Raji (cell line): ENCODE measurements around the gene MBD3L5.
"Not testable (repeated sequence)": the region's sequence is repeated elsewhere in the genome, so short reads cannot be mapped to it uniquely, and the experiment has no call there.

ENCODE experiments used
- POLR2A ChIP-seq: IDR thresholded peaks from 2 replicates; pipeline ENCODE4 v1.6.1; 2011; ENCODE audit warnings: low read depth, low read length, control low read depth; ENCODE audit not compliant: insufficient read depth

The MBD3L5 gene

DNA sequence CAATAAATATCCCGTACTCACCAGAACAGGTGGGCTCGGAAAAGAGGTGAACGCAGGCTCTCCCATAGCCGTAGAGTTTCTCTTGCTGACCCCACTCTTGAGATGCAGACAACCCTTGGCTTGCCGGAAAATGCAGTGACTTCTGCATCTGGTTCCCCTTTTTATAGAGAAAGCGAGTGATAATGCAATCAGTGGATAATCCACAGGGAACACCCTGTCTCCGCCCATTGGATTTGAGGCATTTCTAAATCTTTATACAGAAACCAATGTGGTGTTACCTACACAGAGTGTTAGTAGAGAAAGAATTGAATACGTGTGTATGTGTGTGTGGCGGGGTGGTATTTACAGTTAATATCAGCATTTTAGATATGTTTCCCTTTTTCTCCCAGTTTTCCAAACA, 9.7 kb downstream of the MBD3L5 start, which contains the start of gene MBD3L4:
TSS of gene MBD3L4 (minus strand) at position 101 of the 400 bp plus-strand sequence. CDS start at position 66, 35 bp downstream.
- TF ChIP-seq POLR2A: not testable (repeated sequence)

DNA sequence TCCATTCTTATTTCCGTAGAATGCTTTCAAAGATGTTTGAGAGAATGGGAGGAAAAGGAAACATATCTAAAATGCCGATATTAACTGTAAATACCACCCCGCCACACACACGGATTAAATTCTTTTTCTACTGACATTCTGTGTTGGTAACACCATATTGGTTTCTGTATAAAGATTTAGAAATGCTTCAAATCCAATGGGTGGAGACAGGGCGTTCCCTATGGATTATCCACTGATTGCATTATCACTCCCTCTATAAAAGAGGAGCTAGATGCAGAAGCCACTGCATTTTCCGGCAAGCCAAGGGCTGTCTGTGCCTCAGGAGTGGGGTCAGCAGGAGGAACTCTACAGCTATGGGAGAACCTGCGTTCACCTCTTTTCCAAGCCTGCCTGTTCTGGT, 18.6 kb downstream of the MBD3L5 start, which contains the start of gene MBD3L2:
TSS of gene MBD3L2 (plus strand) at position 301 of the 400 bp plus-strand sequence. CDS start at position 354, 53 bp downstream.
- not testable (repeated sequence) for TF ChIP-seq POLR2A

DNA sequence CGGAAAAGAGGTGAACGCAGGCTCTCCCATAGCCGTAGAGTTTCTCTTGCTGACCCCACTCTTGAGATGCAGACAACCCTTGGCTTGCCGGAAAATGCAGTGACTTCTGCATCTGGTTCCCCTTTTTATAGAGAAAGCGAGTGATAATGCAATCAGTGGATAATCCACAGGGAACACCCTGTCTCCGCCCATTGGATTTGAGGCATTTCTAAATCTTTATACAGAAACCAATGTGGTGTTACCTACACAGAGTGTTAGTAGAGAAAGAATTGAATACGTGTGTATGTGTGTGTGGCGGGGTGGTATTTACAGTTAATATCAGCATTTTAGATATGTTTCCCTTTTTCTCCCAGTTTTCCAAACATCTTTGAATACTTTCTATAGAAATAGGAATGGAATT, 28.2 kb downstream of the MBD3L5 start, which contains the start of gene MBD3L3:
TSS of gene MBD3L3 (minus strand) at position 101 of the 400 bp plus-strand sequence. CDS start at position 30, 71 bp downstream.
- TF ChIP-seq POLR2A: not testable (repeated sequence)

DNA sequence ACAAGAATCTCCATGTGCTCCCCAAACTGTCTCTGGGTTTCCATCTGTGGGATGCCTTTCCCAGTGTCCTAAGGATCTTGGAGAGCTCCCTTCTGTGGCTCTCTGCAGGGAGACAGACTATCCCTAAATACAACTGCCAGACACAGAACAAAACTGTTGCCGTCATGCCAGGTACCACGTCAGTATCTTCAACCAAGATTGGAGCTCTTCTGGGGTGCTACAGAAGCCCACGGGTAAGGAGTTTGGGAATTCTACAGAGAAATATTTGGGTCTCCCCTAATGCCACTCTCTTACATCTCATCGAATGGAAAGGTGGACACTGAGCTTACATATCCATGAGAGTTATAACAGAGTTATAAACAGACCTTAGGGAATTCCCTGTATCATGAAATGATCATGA, 33.0 kb downstream of the MBD3L5 start:
- TF ChIP-seq POLR2A: no peak

DNA sequence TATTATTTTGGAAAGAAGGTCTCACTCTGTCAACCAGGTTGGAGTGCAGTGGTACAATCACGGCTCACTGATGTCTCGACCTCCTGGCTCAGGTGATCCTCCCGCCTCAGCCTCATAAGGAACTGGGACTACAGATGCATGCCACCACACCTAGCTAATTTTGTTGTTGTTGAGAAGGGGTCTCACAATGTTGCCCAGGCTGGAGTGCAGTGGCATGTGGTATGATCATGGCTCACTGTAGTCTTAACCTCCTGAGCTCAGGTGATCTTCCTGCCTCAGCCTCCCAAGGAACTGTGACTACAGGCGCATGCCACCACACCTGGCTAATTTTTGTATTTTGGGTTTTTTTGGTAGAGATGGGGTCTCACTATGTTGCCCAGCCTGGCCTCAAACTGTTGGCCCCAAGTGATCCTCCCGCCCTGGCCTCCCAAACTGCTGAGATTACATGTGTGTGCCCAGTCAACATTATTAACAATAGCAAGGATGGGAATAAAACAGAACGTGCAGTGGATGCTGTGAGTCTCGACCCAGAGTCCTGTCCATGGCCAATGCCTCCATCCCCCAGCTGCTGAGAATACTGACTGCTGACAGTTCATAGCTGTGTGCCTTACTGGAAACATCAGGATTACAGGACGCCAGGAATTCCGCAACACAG, 33.5 kb downstream of the MBD3L5 start:
- TF ChIP-seq POLR2A: no peak

DNA sequence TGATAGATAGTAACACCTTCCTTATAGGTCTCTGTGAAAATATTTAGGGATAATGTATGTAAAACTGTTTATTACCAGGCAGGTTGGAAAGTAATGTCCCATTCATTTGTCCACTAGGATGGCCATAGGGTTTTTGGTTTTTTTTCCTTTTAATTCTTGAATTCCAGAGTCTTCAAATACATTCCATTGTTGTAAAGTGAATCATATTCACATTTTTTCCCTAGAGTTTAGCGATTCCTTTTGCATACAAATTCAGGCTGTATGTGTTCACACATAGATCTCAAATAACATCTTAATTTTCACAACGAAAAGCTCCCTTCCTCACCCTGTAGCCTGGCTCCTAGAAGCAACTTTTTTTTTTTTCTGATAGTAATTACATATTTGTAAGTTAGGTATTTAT, 37.3 kb downstream of the MBD3L5 start:
- TF ChIP-seq POLR2A: no peak

DNA sequence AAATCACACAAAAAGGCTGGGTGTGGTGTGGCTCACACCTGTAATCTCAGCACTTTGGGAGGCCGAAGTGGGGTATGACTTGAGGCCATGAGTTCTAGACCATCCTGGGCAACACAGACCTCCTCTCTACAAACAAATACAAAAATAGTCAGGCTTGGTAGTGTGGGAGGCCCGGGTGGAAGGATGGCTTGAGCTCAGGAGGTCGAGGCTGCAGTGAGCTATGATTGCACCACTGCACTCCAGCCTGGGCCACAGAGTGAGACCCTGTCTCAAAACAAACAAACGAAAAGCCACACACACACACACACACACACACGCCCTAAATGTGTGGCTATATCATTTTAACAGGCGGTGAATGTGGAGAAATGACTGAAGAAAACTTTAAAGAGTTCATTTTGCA, 38.2 kb downstream of the MBD3L5 start:
- TF ChIP-seq POLR2A: no peak

DNA sequence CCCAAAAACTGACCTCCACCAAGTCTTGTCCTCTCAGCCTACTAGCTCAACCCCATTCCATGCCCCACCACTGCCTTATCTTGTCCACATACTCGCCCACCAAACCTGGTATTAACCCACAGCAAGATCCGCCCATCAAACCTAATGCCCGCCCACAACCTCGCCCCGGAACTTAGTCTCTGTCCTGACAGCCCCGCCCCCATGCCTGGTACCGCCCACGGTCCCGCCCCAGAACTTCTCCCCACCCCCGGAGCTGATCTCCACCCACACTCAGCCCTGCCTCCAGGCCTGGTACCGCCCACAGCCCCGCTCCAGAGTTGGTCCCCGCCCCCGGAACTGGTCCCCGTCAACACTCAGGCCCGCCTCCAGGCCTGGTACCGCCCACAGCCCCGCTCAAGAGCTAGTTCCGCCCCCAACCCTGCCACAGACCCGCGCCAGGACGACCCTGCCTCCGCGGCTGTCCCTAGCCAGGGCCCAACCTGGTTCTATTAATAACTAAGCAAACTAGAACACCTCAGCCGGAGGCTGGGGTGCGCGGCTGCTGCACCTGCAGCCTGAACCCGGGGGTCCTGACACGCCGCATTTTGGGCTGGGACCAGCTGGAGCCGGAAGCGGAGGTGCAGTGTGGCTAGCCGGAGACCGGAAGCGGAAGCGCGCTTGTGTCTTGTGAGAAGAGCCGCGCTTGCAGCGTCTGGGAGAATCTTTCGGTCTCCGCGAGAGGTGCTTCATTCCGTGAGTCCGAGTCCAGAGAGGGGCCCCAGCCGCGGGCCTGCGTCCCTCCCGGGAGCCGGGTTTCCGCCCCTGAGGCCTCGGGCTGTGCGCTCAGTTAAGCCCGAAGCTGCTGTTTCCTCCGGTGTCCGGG, 38.9 kb downstream of the MBD3L5 start, which contains the start of gene ZNF557:
TSS of gene ZNF557 (plus strand) at position 662 of the 862 bp plus-strand sequence. CDS start 5,372 bp downstream, outside the sequence.
- peak; percentile 86 for TF ChIP-seq POLR2A

DNA sequence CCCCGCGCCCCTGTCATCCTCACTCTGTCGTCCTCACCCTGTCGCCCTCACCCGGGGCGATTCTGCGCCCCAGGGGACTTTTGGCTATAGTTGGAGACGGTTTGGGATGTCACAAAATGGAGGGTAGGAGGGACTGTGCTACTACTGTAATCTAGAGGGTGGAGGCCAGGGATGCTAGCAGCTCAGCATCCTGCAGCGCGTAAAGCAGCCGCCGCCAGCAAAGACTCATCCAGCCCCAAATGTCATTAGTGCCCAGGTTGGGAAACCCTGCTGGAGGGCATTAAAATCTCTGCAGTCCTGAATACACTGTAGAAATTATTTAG, 39.5 kb downstream of the MBD3L5 start:
- no peak for TF ChIP-seq POLR2A

DNA sequence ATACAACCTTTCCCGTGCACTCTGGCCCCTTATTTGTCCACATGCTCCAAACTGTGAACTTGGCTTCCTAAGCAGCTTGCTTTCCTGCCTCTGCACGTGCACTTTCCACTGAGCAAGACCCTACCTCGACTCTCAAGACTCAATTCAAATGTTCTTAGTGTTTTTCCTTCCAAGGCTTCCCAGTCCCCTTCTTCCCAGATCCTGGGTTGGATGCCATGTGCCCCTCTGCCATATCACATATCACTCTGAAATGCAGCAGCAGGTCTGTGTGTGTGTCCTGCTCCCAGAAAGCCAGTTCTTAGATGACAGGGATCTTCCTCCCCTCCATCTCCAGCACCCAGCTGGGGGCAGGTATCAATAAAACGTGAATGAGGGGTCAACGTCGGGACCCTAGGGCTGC, 42.2 kb downstream of the MBD3L5 start:
- TF ChIP-seq POLR2A: no peak

DNA sequence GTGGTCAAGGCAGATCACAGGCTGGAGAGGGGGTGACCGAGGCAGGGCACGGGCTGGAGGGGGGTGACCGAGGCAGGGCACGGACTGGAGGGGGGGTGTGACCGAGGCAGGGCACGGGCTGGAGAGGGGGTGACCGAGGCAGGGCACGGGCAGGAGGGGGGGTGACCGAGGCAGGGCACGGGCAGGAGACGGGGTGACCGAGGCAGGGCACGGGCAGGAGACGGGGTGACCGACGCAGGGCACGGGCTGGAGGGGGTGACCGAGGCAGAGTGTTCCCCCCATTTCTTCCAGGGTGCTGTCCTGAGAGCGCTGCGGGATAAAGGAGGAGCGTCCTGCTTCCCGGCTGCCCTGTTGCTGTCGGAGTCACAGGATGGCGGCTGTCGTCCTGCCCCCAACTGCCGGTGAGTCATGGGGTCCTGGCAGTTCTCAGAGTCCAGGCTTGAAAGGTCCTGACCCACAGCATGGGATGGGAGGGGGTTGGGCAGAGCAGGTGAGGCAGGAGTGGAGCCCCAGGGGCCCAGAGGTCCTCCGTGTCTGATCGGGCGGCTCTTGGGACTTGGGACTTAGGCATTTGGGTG, 44.4 kb downstream of the MBD3L5 start:
- no peak for TF ChIP-seq POLR2A

DNA sequence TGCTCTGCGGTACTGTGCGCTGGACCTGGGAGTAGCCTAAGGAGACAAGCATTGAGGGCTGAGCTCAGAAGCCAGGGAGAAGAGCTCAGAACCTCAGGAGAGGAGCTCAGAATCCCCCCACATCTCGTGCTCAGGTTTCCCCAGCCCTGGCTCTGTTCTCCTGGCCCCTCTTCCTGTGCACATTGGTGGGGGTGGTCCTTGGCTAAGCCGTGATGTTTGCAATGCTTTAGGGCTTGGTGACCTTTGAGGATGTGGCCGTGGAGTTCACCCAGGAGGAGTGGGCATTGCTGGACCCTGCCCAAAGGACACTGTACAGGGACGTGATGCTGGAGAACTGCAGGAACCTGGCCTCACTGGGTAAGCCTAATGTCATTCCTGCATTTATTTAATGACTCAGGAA, 45.8 kb downstream of the MBD3L5 start:
- TF ChIP-seq POLR2A: no peak

DNA sequence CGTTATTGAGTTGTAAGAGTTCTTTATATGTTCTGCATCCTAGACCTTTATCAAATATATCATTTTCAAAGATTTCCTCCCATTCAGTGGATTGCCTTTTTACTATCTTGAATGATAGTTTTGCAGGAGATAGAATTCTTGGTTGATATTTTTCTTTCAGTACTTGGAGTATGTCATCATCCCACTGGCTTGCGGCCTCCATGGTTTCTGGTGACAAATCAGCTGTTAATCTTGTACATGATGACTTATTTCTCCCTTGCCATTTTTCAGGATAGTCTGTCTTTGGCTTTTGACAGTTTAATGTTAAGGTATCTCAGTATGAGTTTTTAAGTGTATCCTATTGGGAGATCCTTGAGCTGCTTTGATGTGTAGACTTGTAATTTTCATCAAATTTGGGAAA, 47.6 kb downstream of the MBD3L5 start:
- TF ChIP-seq POLR2A: no peak
